Effector memory CD4-positive, alpha-beta T cell (primary cell): ENCODE measurements around the gene EFEMP2.
A peak's percentile ranks its signal among the peaks of the same experiment; 100 is the strongest.

Source experiments
- DNase-seq, 3 donors: peaks; one replicate each; pipeline ENCODE4 v3.0.0-alpha.2; 2020
- H3K27ac ChIP-seq: 2 replicates; pipeline ENCODE4 v1.7.0; 2013; ENCODE audit warnings: mild to moderate bottlenecking, low read length, moderate library complexity; ENCODE audit not compliant: insufficient read depth, poor library complexity, severe bottlenecking
- H3K27me3 ChIP-seq: replicated peaks from 2 replicates; pipeline ENCODE4 v1.7.0; 2013; ENCODE audit warnings: mild to moderate bottlenecking, low read length; ENCODE audit not compliant: insufficient read depth, control insufficient read depth, poor library complexity, severe bottlenecking
- H3K36me3 ChIP-seq: 2 replicates; pipeline ENCODE4 v1.7.0; 2013; ENCODE audit warnings: mild to moderate bottlenecking, low read length, moderate library complexity; ENCODE audit not compliant: control insufficient read depth, insufficient read depth
- H3K4me1 ChIP-seq: 2 replicates; pipeline ENCODE4 v1.7.0; 2013; ENCODE audit warnings: low read length, mild to moderate bottlenecking; ENCODE audit not compliant: control insufficient read depth, insufficient read depth, poor library complexity, severe bottlenecking
- H3K4me3 ChIP-seq: 2 replicates; pipeline ENCODE4 v1.7.0; 2013; ENCODE audit warnings: low read length, low read depth, mild to moderate bottlenecking; ENCODE audit not compliant: insufficient read depth, poor library complexity, severe bottlenecking
- H3K9me3 ChIP-seq: 2 replicates; pipeline ENCODE4 v1.7.0; 2013; ENCODE audit warnings: mild to moderate bottlenecking, low read length, moderate library complexity; ENCODE audit not compliant: control insufficient read depth
- total RNA-seq, 3 donors: gene quantifications; one replicate each; lab custom pipeline; 2026; lab: John Stamatoyannopoulos, UW

The EFEMP2 gene
- 2.1 to 5.4 (median 5.2) reads per million in 3 donors for total RNA-seq

DNA sequence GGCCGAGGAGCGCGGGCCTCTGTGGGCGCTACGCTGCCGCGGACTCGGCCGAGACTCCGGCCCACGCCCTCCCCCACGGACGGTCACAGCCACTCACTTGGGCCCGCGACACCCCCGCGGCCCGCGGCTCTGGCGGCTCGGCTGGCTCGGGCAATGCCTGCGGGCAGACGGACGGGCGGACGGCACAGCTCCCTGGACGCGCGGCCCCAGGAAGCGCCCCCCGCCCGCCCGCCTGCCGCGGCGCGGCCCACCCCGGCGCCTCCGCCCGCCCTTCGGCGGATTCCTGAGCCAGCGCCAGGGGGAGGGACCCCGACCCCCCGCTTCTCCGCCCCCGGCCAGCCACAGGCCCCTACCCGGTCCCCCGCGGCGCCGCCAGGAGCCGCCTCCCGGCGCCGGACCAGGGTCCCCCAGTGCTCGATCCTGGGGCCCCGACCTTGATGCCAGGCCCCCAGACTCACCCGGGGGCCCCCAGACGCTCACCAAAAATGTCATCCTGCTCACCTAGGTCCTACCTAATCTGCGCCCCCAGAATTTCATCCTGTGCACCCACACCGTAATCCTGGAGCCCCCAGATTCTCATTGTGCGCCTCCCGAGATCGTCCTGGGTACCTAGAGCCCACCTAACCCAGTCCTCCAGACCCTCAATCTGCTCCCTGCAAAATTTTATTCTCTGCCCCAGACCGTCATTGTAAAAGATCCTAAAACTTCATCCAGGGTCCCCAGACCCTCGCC lies at the start of gene EFEMP2:
TSS of gene EFEMP2 (minus strand) at position 215 of the 732 bp plus-strand sequence. CDS start 446 bp downstream, outside the sequence.
- DNase-seq = no peak

DNA sequence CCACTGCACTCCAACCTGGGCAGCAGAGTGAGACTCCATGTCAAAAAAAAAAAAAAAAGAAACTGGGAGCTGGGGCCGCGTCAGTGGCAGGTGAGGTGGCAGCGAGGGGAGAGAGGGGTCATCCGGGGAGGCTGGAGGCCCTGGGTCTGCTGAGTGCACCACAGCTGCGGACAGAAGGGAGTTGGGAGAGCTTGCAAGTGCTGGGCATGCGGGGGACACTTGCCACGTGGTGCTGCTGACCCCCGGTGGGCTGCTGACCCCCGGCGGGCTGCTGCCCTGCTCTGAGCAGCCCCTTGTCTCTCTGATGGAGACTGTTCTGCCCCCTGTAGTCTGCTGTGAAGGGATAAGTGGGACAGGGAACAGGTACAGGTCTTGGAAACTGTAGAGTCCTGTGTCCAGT lies 49.3 kb upstream of the EFEMP2 start:
- H3K4me3 ChIP-seq = no peak overlapping the region
- no peaks in the 10 kb centered on the region for H3K27me3 ChIP-seq
- H3K36me3 ChIP-seq = peaks cover 12% of the 10 kb centered on the region
- H3K27ac ChIP-seq = no peak overlapping the region
- H3K9me3 ChIP-seq = no peaks in the 10 kb centered on the region
- no peak for DNase-seq
- H3K4me1 ChIP-seq = peaks cover 30% of the 10 kb centered on the region

More for the DNA sequence above, at the start of gene EFEMP2:
- peak within 1 kb of the TSS; percentile 57 for H3K4me3 ChIP-seq
- H3K27ac ChIP-seq = peak within 1 kb of the TSS; percentile 80
- no peaks in the 10 kb centered on the region for H3K9me3 ChIP-seq
- H3K27me3 ChIP-seq = no peaks in the 10 kb centered on the region
- H3K4me1 ChIP-seq = peaks cover 6% of the 10 kb centered on the region
- no peaks in the 10 kb centered on the region for H3K36me3 ChIP-seq

DNA sequence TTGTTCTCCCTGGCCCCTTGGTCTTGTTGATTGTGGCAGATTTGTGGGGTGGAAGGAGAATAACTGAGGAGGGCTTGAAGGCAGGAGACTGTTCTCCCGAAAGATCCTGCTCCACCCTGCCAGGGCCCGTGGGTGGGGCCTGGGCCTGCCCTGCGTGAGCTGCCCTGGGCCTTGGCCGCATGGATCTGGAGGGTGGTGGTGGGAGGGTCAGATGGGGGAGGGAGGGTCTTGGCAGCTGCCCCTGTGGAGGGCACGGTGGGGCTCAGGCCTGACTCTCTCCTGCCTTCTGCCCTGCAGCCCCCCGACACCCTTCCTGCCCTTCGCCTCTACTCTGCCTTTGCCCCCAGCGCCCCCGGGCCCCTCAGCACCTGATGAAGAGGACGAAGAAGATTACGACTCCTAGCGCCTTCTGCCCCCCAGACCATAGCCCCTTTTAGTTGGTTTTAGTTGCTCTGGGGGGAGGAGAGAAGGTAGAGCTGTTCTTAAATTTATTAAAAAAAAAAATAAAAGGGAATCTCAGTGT lies 48.5 kb upstream of the EFEMP2 start:
- Histone ChIP-seq H3K27ac (peak overlapping the region; percentile 29), H3K9me3 (no peaks in the 10 kb centered on the region), H3K27me3 (no peaks in the 10 kb centered on the region), H3K4me1 (peaks cover 32% of the 10 kb centered on the region), H3K36me3 (peaks cover 12% of the 10 kb centered on the region), H3K4me3 (no peak overlapping the region)
- no peak for DNase-seq

- Histone ChIP-seq H3K4me3 (peak overlapping the region; percentile 89), H3K9me3 (no peaks in the 10 kb centered on the region), H3K4me1 (peaks cover 32% of the 10 kb centered on the region), H3K36me3 (peaks cover 12% of the 10 kb centered on the region), H3K27me3 (no peaks in the 10 kb centered on the region), H3K27ac (peak overlapping the region; percentile 76)
- no peak for DNase-seq
Observed at GRCh38 chr11:65920372-65920802, 47.8 kb upstream of the EFEMP2 start.

DNA sequence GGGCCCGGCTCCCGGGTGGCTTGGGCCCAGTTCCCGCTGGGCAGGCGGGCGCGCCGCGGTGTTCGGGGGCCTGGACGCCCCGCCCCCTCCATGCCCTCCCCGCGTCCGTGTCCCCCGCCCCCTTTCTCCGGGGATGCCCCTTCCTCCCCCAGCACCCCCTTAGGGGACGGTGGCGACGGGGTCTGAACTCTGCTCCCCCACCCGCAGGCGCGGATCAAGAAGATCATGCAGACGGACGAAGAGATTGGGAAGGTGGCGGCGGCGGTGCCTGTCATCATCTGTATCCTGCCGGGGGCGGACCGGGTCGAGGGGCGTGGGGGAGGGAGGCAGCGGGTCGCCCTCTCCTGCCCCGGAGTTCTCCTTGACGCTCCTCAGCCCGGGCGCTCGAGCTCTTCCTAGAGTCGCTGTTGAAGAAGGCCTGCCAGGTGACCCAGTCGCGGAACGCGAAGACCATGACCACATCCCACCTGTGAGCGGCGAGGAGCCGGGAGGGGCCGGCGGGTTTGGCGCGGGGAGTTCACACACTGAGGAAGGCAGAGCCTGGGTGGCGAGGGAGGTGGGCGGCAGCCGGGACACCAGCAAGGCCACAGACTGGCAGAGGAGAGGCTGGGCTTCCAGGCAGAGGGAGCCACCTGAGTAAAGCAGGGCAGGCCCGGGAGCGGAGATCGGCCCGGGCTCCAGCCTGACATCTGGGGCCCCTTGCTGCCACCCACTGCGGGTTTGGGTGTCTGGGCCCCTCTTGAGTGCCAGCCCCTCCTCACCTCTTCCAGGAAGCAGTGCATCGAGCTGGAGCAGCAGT lies 47.2 kb upstream of the EFEMP2 start:
- Histone ChIP-seq H3K4me3 (peak overlapping the region; percentile 89), H3K27me3 (no peaks in the 10 kb centered on the region), H3K36me3 (peaks cover 12% of the 10 kb centered on the region), H3K27ac (peak overlapping the region; percentile 76), H3K4me1 (peaks cover 32% of the 10 kb centered on the region), H3K9me3 (no peaks in the 10 kb centered on the region)
- DNase-seq = peak; percentile 52 to 68 (median 61)

- Histone ChIP-seq H3K27me3 (no peaks in the 10 kb centered on the region), H3K27ac (peak within 1 kb of the TSS; percentile 93), H3K9me3 (no peaks in the 10 kb centered on the region), H3K4me3 (peak within 1 kb of the TSS; percentile 89), H3K4me1 (peaks cover 32% of the 10 kb centered on the region), H3K36me3 (peaks cover 10% of the 10 kb centered on the region)
- peak; percentile 98 to 100 (median 99) for DNase-seq
Observed at GRCh38 chr11:65919141-65919572, 46.6 kb upstream of the EFEMP2 start, which contains the start of gene DRAP1. Gene DRAP1, plus strand, starts transcription at chr11:65919426. Its CDS starts 76 bp downstream, at chr11:65919502.

DNA sequence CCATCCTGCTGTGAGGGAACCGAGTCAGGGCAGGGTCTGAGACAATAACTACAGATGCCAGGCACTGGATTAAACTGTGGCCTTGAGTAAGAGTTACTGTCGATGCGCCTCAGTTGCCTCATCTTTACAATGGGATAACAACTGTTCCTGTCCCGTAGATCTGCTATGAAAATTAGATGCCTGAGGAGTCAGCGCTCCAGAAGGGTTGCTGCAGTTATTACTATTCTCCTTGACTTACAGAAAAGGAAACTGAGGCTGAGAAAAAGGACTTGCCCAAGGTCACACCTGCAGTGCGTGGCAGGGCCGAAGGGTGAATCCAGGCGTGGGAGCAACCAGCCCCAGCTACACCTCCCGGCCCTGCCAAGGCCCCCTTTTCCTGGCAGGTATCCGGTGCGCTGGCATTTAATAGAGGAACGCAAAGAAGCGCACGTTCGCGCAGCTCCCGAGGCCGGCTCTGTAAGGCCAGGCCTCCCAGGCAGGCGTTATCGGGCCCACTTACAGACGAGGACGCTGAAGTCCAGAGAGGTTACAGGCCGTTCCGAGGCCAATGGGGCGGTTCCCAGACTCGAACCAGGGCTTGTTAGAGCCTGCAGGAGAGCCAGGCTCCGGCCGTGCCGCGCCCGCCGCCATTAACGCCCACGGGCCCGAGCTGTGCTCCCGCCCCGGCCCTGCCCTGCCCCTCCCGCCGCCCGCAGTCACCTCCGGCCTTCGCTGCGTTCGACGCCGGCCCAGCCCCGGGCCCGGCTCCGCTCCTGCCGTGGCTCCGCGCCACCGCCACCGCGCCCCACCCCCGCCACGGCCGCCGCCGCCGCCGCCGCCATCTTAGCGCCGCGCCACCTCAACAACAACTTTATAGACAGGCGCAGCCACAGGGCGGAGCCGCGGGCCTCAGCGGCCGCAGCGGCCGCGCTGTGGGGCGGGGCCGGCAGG lies 45.9 kb upstream of the EFEMP2 start, which contains the start of gene C11orf68:
TSS of gene C11orf68 (minus strand) at position 852 of the 930 bp plus-strand sequence. CDS start at position 821, 31 bp downstream.
- no peaks in the 10 kb centered on the region for H3K9me3 ChIP-seq
- no peak for DNase-seq
- peaks cover 32% of the 10 kb centered on the region for H3K4me1 ChIP-seq
- H3K27ac ChIP-seq = peak within 1 kb of the TSS; percentile 93
- peaks cover 10% of the 10 kb centered on the region for H3K36me3 ChIP-seq
- no peaks in the 10 kb centered on the region for H3K27me3 ChIP-seq
- peak within 1 kb of the TSS; percentile 89 for H3K4me3 ChIP-seq

- Histone ChIP-seq H3K4me3 (peak overlapping the region; percentile 82), H3K36me3 (peaks cover 7% of the 10 kb centered on the region), H3K27ac (peak overlapping the region; percentile 93), H3K4me1 (peaks cover 32% of the 10 kb centered on the region), H3K9me3 (no peaks in the 10 kb centered on the region), H3K27me3 (no peaks in the 10 kb centered on the region)
- DNase-seq = no peak
Observed at GRCh38 chr11:65917434-65918210, 45.0 kb upstream of the EFEMP2 start.
